ENCODE results near the gene TMEM63A.

DNA sequence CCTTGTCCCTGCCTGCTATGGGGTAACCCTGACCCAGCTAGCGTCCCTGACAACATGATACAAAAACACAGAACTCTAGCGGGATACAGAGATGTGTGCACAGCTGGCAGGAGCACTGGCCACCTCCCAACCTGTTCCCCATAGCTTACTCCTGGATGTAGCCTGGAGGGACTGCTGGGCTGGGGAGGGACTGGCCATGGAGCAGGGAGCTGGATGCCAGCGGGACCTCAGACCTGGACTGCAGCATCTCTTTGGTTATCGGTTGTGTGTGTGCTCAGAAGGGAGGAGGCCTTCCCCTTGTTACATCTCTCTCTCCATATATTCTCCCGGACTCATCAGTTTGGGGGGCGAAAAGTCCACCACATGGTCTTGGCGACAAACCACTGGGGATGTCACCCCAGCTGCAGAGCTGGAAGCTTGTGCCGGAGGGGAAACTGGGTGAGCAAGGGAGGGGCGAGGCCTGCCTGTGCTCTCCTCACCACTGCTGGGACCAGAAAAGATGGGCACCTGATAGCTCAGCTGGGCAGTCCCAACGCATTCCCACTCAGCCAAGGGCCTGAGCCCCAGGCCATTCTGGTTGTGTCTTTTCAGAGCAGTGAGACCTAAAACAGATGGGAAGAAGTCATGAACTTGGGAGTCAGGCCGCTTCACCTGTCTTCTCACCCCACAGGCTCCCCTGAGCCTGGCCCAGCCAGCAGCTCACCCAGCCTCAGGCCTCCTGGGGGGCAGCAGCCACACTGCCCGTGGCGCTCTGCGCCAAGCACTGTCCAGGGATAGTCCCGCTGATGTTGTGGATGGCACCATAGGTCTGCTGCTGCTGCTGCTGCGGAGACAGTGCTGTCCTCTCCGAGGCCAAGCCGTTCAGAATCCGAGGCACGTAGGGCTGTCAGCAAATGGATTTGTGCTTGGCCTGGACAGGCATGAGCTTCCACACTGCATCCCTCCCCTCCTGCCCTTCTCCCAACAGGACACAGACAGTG is 35.6 kb downstream of the TMEM63A start:
- no peak for TF ChIP-seq HOXA5 (CRISPR knock-in tag; IDR thresholded peaks at IDR 0.05)
- TF ChIP-seq, protein P1, sequence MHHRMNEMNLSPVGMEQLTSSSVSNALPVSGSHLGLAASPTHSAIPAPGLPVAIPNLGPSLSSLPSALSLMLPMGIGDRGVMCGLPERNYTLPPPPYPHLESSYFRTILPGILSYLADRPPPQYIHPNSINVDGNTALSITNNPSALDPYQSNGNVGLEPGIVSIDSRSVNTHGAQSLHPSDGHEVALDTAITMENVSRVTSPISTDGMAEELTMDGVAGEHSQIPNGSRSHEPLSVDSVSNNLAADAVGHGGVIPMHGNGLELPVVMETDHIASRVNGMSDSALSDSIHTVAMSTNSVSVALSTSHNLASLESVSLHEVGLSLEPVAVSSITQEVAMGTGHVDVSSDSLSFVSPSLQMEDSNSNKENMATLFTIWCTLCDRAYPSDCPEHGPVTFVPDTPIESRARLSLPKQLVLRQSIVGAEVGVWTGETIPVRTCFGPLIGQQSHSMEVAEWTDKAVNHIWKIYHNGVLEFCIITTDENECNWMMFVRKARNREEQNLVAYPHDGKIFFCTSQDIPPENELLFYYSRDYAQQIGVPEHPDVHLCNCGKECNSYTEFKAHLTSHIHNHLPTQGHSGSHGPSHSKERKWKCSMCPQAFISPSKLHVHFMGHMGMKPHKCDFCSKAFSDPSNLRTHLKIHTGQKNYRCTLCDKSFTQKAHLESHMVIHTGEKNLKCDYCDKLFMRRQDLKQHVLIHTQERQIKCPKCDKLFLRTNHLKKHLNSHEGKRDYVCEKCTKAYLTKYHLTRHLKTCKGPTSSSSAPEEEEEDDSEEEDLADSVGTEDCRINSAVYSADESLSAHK (CRISPR knock-in tag; IDR thresholded peaks at IDR 0.05; ENCODE audit: borderline replicate concordance): no peak
- TF ChIP-seq PCBP2 (optimal IDR thresholded peaks at IDR 0.05; ENCODE audit: low read depth, low read length, poor library complexity, severe bottlenecking): no peak
- TF ChIP-seq, protein P2, sequence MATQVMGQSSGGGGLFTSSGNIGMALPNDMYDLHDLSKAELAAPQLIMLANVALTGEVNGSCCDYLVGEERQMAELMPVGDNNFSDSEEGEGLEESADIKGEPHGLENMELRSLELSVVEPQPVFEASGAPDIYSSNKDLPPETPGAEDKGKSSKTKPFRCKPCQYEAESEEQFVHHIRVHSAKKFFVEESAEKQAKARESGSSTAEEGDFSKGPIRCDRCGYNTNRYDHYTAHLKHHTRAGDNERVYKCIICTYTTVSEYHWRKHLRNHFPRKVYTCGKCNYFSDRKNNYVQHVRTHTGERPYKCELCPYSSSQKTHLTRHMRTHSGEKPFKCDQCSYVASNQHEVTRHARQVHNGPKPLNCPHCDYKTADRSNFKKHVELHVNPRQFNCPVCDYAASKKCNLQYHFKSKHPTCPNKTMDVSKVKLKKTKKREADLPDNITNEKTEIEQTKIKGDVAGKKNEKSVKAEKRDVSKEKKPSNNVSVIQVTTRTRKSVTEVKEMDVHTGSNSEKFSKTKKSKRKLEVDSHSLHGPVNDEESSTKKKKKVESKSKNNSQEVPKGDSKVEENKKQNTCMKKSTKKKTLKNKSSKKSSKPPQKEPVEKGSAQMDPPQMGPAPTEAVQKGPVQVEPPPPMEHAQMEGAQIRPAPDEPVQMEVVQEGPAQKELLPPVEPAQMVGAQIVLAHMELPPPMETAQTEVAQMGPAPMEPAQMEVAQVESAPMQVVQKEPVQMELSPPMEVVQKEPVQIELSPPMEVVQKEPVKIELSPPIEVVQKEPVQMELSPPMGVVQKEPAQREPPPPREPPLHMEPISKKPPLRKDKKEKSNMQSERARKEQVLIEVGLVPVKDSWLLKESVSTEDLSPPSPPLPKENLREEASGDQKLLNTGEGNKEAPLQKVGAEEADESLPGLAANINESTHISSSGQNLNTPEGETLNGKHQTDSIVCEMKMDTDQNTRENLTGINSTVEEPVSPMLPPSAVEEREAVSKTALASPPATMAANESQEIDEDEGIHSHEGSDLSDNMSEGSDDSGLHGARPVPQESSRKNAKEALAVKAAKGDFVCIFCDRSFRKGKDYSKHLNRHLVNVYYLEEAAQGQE (IDR thresholded peaks at IDR 0.05; ENCODE audit: borderline replicate concordance in 1 of 2, low read depth in 1 of 2, low read length in 2 of 2): no peak

Measured in HepG2 (cell line).